ENCODE results near the gene GTF2H3. TPM values are rescaled to one million over a fixed set of nuclear protein-coding genes. Genes with fewer than 3 reads are reported as not detected.

GTF2H3 gene
- total RNA-seq, 1 donor from 2014 or later = 33.8 TPM

- DNase-seq (ENCODE audit: low read depth) = no peak
Observed at GRCh38 chr12:123645380-123645779, 11.8 kb downstream of the GTF2H3 start.

- no peak for DNase-seq (ENCODE audit: low read depth)
Observed at GRCh38 chr12:123645878-123646277, 12.2 kb downstream of the GTF2H3 start.

- no peak for DNase-seq (ENCODE audit: low read depth)
Observed at GRCh38 chr12:123648401-123648800, 14.8 kb downstream of the GTF2H3 start.

- no peak for DNase-seq (ENCODE audit: low read depth)
Observed at GRCh38 chr12:123654129-123654701, 20.6 kb downstream of the GTF2H3 start.

GRCh38 chr12:123655420-123655819 is 21.8 kb downstream of the GTF2H3 start:
- DNase-seq (ENCODE audit: low read depth) = peak; percentile 79

GRCh38 chr12:123656392-123656791 is 22.8 kb downstream of the GTF2H3 start:
- DNase-seq (ENCODE audit: low read depth) = no peak

GRCh38 chr12:123657211-123657610 is 23.6 kb downstream of the GTF2H3 start:
- DNase-seq (ENCODE audit: low read depth) = no peak

- DNase-seq (ENCODE audit: low read depth) = peak; percentile 76
Observed at GRCh38 chr12:123659996-123660727, 26.5 kb downstream of the GTF2H3 start.

- no peak for DNase-seq (ENCODE audit: low read depth)
Observed at GRCh38 chr12:123667771-123668170, 34.1 kb downstream of the GTF2H3 start.

- peak; percentile 94 for DNase-seq (ENCODE audit: low read depth)
Observed at GRCh38 chr12:123670882-123671728, 37.5 kb downstream of the GTF2H3 start, which contains the start of gene TCTN2. TSS of gene TCTN2 (plus strand) at chr12:123671113. CDS start at chr12:123671241, 128 bp downstream.

- DNase-seq (ENCODE audit: low read depth) = no peak
Observed at GRCh38 chr12:123671876-123672275, 38.2 kb downstream of the GTF2H3 start.

GRCh38 chr12:123675436-123675835 is 41.8 kb downstream of the GTF2H3 start:
- no peak for DNase-seq (ENCODE audit: low read depth)

- no peak for DNase-seq (ENCODE audit: low read depth)
Observed at GRCh38 chr12:123676616-123677320, 43.1 kb downstream of the GTF2H3 start.

GRCh38 chr12:123678981-123679380 is 45.4 kb downstream of the GTF2H3 start:
- no peak for DNase-seq (ENCODE audit: low read depth)

- DNase-seq (ENCODE audit: low read depth) = no peak
Observed at GRCh38 chr12:123681605-123682004, 48.0 kb downstream of the GTF2H3 start.

GRCh38 chr12:123683964-123684363 is 50.3 kb downstream of the GTF2H3 start:
- DNase-seq (ENCODE audit: low read depth) = no peak

GRCh38 chr12:123686636-123687190 is 53.1 kb downstream of the GTF2H3 start:
- no peak for DNase-seq (ENCODE audit: low read depth)

GRCh38 chr12:123690191-123690840 is 56.7 kb downstream of the GTF2H3 start:
- DNase-seq (ENCODE audit: low read depth) = no peak

GRCh38 chr12:123696207-123696606 is 62.6 kb downstream of the GTF2H3 start:
- DNase-seq (ENCODE audit: low read depth) = no peak

- DNase-seq (ENCODE audit: low read depth) = no peak
Observed at GRCh38 chr12:123696646-123697045, 63.0 kb downstream of the GTF2H3 start.
